GM10266 (cell line): Measurements from ENCODE around the gene SLC25A25.

Experiments
- DNase-seq: peaks from one replicate; pipeline ENCODE4 v3.0.0; 2012; ENCODE audit errors: extremely low spot score
- TF ChIP-seq, protein P1 (sequence below): IDR thresholded peaks from 2 replicates; pipeline ENCODE4 v1.5.1; 2012; ENCODE audit warnings: mild to moderate bottlenecking, low read depth; ENCODE audit not compliant: control insufficient read depth, insufficient read depth; ENCODE audit errors: missing control alignments

Gene SLC25A25

GRCh38 chr9:128113526-128114325 is 45.7 kb downstream of the SLC25A25 start:
- no peak for DNase-seq
- TF ChIP-seq, protein P1, sequence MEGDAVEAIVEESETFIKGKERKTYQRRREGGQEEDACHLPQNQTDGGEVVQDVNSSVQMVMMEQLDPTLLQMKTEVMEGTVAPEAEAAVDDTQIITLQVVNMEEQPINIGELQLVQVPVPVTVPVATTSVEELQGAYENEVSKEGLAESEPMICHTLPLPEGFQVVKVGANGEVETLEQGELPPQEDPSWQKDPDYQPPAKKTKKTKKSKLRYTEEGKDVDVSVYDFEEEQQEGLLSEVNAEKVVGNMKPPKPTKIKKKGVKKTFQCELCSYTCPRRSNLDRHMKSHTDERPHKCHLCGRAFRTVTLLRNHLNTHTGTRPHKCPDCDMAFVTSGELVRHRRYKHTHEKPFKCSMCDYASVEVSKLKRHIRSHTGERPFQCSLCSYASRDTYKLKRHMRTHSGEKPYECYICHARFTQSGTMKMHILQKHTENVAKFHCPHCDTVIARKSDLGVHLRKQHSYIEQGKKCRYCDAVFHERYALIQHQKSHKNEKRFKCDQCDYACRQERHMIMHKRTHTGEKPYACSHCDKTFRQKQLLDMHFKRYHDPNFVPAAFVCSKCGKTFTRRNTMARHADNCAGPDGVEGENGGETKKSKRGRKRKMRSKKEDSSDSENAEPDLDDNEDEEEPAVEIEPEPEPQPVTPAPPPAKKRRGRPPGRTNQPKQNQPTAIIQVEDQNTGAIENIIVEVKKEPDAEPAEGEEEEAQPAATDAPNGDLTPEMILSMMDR, result no peak

DNA sequence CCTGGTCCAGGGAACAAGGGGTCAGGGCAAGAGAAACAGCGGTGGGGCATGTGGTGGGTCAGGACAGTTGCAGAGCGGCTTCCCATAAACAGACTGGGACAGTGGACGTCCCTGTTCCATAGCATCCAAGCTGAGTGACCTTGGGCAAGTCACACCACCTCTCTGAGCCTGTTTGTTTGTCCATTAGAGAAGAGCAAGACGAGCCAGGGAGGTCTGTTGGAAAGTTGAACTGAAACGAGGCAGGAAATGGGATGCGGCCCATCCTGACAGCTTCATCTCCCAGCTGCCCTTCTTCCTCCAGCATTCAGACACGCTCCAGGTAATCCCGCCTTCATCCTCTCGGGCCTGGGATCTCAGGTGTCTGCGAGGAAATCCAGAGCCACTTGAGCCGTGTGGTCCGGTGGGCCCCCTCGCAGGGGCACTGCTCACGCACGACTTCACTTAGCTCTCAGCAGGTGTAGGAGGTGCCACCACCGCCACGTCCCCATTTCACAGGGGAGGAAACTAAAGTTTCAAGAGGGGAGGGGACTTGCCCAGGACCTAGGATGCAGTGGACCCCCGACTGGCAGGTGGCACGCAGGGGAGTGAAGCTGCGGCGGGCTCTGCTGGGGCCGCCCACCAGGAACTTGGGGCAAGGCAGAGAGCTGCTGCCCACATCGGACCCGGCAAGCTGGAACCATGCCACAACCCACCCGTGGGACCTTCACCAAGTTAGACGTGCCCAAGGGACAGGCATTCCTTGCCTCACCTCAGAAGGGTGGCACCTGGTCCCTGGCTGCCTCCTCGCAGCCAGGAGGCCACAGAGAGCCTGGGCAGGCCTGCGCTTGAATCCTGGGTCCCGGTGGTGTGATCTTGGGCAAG is 46.5 kb downstream of the SLC25A25 start:
- TF ChIP-seq, protein P1, result no peak
- DNase-seq, result no peak

GRCh38 chr9:128115187-128116103 is 47.4 kb downstream of the SLC25A25 start:
- peak; percentile 75 for DNase-seq
- TF ChIP-seq, protein P1, result no peak

DNA sequence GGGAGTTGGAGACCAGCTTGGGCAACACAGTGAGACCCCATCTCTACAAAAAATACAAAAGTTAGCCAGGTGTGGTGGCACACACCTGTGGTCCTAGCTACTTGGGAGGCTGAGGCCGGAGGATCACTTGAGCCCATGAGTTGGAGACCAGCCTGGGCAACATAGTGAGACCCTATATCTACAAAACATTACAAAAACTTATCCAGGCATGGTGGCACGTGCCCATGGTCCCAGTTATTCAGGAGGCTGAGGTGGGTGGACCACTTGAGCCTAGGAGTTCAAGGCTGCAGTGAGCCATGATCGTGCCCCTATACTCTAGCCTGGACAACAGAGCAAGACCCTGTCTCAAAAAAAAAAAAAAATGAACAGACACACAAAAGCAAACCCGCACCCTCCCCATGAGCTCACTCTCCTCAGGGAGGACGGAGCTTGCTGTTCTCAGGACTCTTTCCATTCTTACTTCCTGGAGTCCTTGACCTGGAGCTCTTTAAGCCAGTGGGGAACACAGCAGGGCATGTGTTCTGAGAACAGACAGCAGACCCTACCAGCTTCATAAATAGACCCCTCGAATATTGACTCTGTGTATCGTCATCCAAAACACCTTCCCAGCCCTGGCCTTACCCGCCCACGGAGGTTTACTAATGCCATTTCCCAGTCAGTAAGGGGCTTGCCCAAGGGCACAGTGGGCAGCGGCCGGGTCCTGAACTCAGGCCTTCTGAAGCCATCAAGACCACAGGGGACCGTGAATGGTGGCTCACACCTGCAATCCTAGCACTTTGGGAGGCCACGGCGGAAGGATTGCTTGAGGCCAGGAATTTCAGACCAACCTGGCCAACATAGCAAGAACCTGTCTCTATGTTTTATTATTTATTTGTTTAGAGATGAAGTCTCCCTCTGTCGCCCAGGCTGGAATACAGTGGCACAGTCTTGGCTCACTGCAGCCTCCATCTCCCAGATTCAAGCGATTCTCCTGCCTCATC is 48.4 kb downstream of the SLC25A25 start:
- no peak for DNase-seq
- TF ChIP-seq, protein P1, result no peak

- DNase-seq, result peak; percentile 92
- TF ChIP-seq, protein P1, result peak; percentile 100
Observed at GRCh38 chr9:128117613-128118471, 49.8 kb downstream of the SLC25A25 start.
